Measurements from ENCODE around the gene CLHC1.
"Not testable (repeated sequence)": the region's sequence is repeated elsewhere in the genome, so short reads cannot be mapped to it uniquely, and the experiment has no call there.

- TF ChIP-seq CTCF, EP300 (IDR thresholded peaks at IDR 0.05): not testable (repeated sequence)
These were observed 4.5 kb downstream of the CLHC1 start for GRCh38 chr2:55227437-55228225.

Data from ovary (tissue), 3 donors.